ENCODE results near the gene BAG1.

DNA sequence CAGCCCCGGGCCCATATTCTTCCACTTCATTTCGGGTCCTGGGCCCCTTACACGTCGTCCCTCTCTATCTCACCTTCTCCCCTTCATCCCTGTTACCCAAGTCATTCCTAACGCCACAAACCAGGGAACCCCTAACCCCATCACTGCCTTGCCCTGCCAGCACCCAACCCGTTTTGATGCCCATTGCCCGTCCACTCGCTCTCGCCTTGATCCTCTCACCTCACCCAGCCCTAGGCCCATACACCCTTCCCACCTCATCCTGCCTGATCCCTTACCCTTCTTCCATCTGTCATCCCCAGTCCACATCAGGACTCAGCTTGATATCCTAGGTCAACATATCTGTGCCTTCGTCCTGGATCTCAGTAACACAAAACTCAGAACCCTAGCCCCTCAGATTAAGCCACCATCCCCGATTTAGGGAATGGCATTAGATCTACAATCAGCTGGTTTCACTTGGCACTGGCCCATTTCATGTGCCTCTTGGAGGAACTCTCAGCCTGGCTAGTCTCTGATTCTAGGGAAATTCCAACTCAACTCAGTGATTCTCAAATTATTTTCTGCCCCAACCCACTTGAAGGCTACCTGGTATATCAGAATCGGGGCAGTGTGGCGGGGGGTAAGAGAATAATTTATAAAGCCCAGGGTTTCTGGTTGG is 830 bp upstream of the BAG1 start:
- no peak for TF ChIP-seq POLR2A (IDR thresholded peaks at IDR 0.05; ENCODE audit: low read length)
- no peak for TF ChIP-seq GATA1 (IDR thresholded peaks at IDR 0.05; ENCODE audit: low read depth, low read length)
